Transverse colon (tissue), 4 donors: ENCODE data around the gene SYT17. TPM values are rescaled to one million over a fixed set of nuclear protein-coding genes. Genes with fewer than 3 reads are reported as not detected.

Experiments used
- DNase-seq: peaks from one replicate; pipeline ENCODE4 v3.0.0-alpha.2; 2019
- H3K27ac ChIP-seq, 4 donors: fragments of 200-600 bp; sonication (generic); 2 replicates each; pipeline ENCODE4 v1.5.1; 2016 to 2018; ENCODE audit warnings: inconsistent platforms in 4 of 4
- H3K27me3 ChIP-seq: fragments of 200-600 bp; sonication (generic); 2 replicates; pipeline ENCODE4 v1.5.1; 2017; ENCODE audit warnings: inconsistent platforms
- H3K36me3 ChIP-seq, 4 donors: fragments of 200-600 bp; sonication (generic); 2 replicates each; pipeline ENCODE4 v1.5.1; 2017 to 2019; ENCODE audit warnings: inconsistent platforms in 4 of 4
- H3K4me1 ChIP-seq, 4 donors: fragments of 200-600 bp; sonication (generic); 2 replicates each; pipeline ENCODE4 v1.5.1; 2017 to 2020; ENCODE audit warnings: inconsistent platforms in 4 of 4
- H3K4me3 ChIP-seq, 4 donors: fragments of 200-600 bp; sonication (generic); 1 replicate in 1 of 4; 2 replicates in 3 of 4; pipeline versions ENCODE4 v1.5.1 to v1.6.1; 2017 to 2019; ENCODE audit warnings: inconsistent platforms in 4 of 4
- H3K9me3 ChIP-seq, 2 donors: fragments of 200-600 bp; sonication (generic); 2 replicates each; pipeline ENCODE4 v1.5.1; 2017 to 2019; ENCODE audit warnings: inconsistent platforms in 2 of 2
- CTCF ChIP-seq, 5 experiments: fragments of 200-600 bp in 3 of 5; fragments of 450-650 bp in 2 of 5; sonication (generic) in 3 of 5; IDR thresholded peaks; 1 replicate in 2 of 5; 2 replicates in 3 of 5; pipeline ENCODE4 v1.5.1; 2016 to 2017; ENCODE audit warnings: antibody characterized with exemption in 5 of 5, inconsistent platforms in 3 of 5, mild to moderate bottlenecking in 2 of 5, moderate library complexity in 1 of 5
- EP300 ChIP-seq: sonication (generic); formaldehyde crosslinking; IDR thresholded peaks from one replicate; pipeline ENCODE4 v1.6.1; 2017; ENCODE audit warnings: antibody characterized with exemption, low read depth
- POLR2A ChIP-seq: fragments of 450-650 bp; IDR thresholded peaks from one replicate; pipeline ENCODE4 v1.6.1; 2016; ENCODE audit warnings: antibody characterized with exemption, mild to moderate bottlenecking, moderate library complexity
- POLR2AphosphoS5 ChIP-seq, 3 donors: sonication (generic); formaldehyde crosslinking; IDR thresholded peaks; one replicate each; pipeline ENCODE4 v1.6.1; 2016; ENCODE audit warnings: antibody characterized with exemption in 3 of 3
- WGBS, 2 donors: methylation state at CpG; one replicate each; pipeline ENCODE4 v1.1.5; 2018; ENCODE audit warnings: low coverage in 1 of 2; 5-methylcytosine and 5-hydroxymethylcytosine counted together
- in situ Hi-C, 4 donors: fragments of 200-750 bp; cut with MboI; loops; one replicate each; pipeline versions ENCODE4 v1.15.0 to v1.15.1; 2017; ENCODE audit warnings: low sequenced_read_pairs in 3 of 4, low pct_ligation_motif_present in 1 of 4, low pct_unique_long_range_greater_than_20kb in 1 of 4
- intact Hi-C: fragments of 100-400 bp; cut with DNase I; formaldehyde crosslinking; loops from one replicate; pipeline ENCODE4 v1.15.1; 2023; ENCODE audit warnings: low total_unique reads
- total RNA-seq, 4 donors: library from RNA; depleted of rRNA; stranded (reverse); fragments of >200 nt; gene quantifications; one replicate each; pipeline ENCODE4 v1.1.0, GENCODE V29; 2016

Gene SYT17
- total RNA-seq, 4 donors from 2014 or later, result 9.1 to 51.7 (median 19.1) TPM

GRCh38 chr16:19274165-19274797 is 106.2 kb downstream of the SYT17 start:
- Histone ChIP-seq H3K27me3 (no peaks in the 10 kb centered on the region), H3K9me3 (no peaks in the 10 kb centered on the region), H3K4me3 (no peak overlapping the region), H3K36me3 (no peaks in the 10 kb centered on the region), H3K27ac (no peak overlapping the region), H3K4me1 (no peaks in the 10 kb centered on the region)
- no peak for TF ChIP-seq CTCF (IDR thresholded peaks at IDR 0.05)
- TF ChIP-seq EP300, result no peak
- no peak for TF ChIP-seq POLR2A
- no peak for TF ChIP-seq POLR2AphosphoS5 (IDR thresholded peaks at IDR 0.05)
- DNase-seq, result no peak
- intact Hi-C loops (no loop called here), in situ Hi-C loops (no loop called here)
- WGBS, 2 donors, result 50 to 57% methylated on average over 1 of the region's 1 CpG

- TF ChIP-seq POLR2A (no peak), EP300 (no peak), CTCF (IDR thresholded peaks at IDR 0.05) (no peak), POLR2AphosphoS5 (IDR thresholded peaks at IDR 0.05) (no peak)
- 97% methylated on average over 2 of the region's 2 CpGs; no CpG with 5 or more reads in 1 of the 2 donors for WGBS, 2 donors
- H3K27ac ChIP-seq, result no peak overlapping the region
- H3K4me3 ChIP-seq, result no peak overlapping the region
- no peaks in the 10 kb centered on the region for H3K27me3 ChIP-seq
- no peaks in the 10 kb centered on the region for H3K36me3 ChIP-seq
- intact Hi-C loops, result no loop called here
- in situ Hi-C loops, result no loop called here
- DNase-seq, result no peak
- H3K9me3 ChIP-seq, result no peaks in the 10 kb centered on the region
- no peaks in the 10 kb centered on the region for H3K4me1 ChIP-seq
Observed at GRCh38 chr16:19278403-19278802, 110.4 kb downstream of the SYT17 start.

- in situ Hi-C loops, result no loop called here
- Histone ChIP-seq H3K27me3 (no peaks in the 10 kb centered on the region), H3K36me3 (no peaks in the 10 kb centered on the region), H3K27ac (no peak overlapping the region), H3K4me1 (no peaks in the 10 kb centered on the region), H3K4me3 (no peak overlapping the region), H3K9me3 (no peaks in the 10 kb centered on the region)
- intact Hi-C loops, result no loop called here
- no peak for DNase-seq
- TF ChIP-seq POLR2AphosphoS5 (IDR thresholded peaks at IDR 0.05) (no peak), POLR2A (no peak), CTCF (IDR thresholded peaks at IDR 0.05) (no peak), EP300 (no peak)
- 98% methylated on average over 2 of the region's 2 CpGs; no CpG with 5 or more reads in 1 of the 2 donors for WGBS, 2 donors
Observed at GRCh38 chr16:19281246-19281645, 113.2 kb downstream of the SYT17 start.

GRCh38 chr16:19282101-19282500 is 114.1 kb downstream of the SYT17 start:
- Histone ChIP-seq H3K4me3 (no peak overlapping the region), H3K27ac (no peak overlapping the region), H3K4me1 (no peaks in the 10 kb centered on the region), H3K9me3 (no peaks in the 10 kb centered on the region), H3K36me3 (no peaks in the 10 kb centered on the region), H3K27me3 (no peaks in the 10 kb centered on the region)
- no peak for DNase-seq
- TF ChIP-seq CTCF (IDR thresholded peaks at IDR 0.05), result no peak
- no peak for TF ChIP-seq EP300
- no peak for TF ChIP-seq POLR2AphosphoS5 (IDR thresholded peaks at IDR 0.05)
- TF ChIP-seq POLR2A, result no peak
- intact Hi-C loops (no loop called here), in situ Hi-C loops (no loop called here)
- 35 to 46% methylated on average over 3 of the region's 3 CpGs for WGBS, 2 donors
